Neural progenitor cell (in vitro differentiated cells): ENCODE results near the gene PTK6. TPM values are rescaled to one million over a fixed set of nuclear protein-coding genes. Genes with fewer than 3 reads are reported as not detected.

Experiments
- DNase-seq: peaks from one replicate; pipeline ENCODE4 v3.0.0-alpha.2; 2016; ENCODE audit warnings: low spot score
- H2AFZ ChIP-seq: fragments of 200-600 bp; sonication (generic); replicated peaks from 2 replicates; pipeline ENCODE4 v1.6.1; 2016; ENCODE audit warnings: antibody characterized with exemption
- H3F3A ChIP-seq: fragments of 200-600 bp; sonication (generic); 2 replicates; pipeline ENCODE4 v1.6.1; 2016; ENCODE audit warnings: antibody characterized with exemption, low read depth
- H3K27ac ChIP-seq: fragments of 200-600 bp; sonication (generic); 2 replicates; pipeline ENCODE4 v1.5.1; 2016; ENCODE audit warnings: mild to moderate bottlenecking
- H3K27me3 ChIP-seq: fragments of 200-600 bp; sonication (generic); 2 replicates; pipeline ENCODE4 v1.6.1; 2016; ENCODE audit warnings: mild to moderate bottlenecking, moderate library complexity
- H3K36me3 ChIP-seq: fragments of 200-600 bp; sonication (generic); 2 replicates; pipeline ENCODE4 v1.5.1; 2016
- H3K4me1 ChIP-seq: fragments of 200-600 bp; sonication (generic); 2 replicates; pipeline ENCODE4 v1.6.1; 2016; ENCODE audit warnings: mixed run types
- H3K4me2 ChIP-seq: fragments of 200-600 bp; sonication (generic); 2 replicates; pipeline ENCODE4 v1.6.1; 2016
- H3K4me3 ChIP-seq: fragments of 200-600 bp; sonication (generic); 2 replicates; pipeline ENCODE4 v1.5.1; 2016
- H3K79me2 ChIP-seq: fragments of 200-600 bp; sonication (generic); 2 replicates; pipeline ENCODE4 v1.6.1; 2016; ENCODE audit warnings: low read depth
- H3K9ac ChIP-seq: fragments of 200-600 bp; sonication (generic); 2 replicates; pipeline ENCODE4 v1.6.1; 2016
- H3K9me3 ChIP-seq: fragments of 200-600 bp; sonication (generic); 2 replicates; pipeline ENCODE4 v1.5.1; 2016; ENCODE audit warnings: low read depth
- H4K20me1 ChIP-seq: fragments of 200-600 bp; sonication (generic); 2 replicates; pipeline ENCODE4 v1.6.1; 2016; ENCODE audit warnings: low read depth
- H3K27ac Mint-ChIP-seq: 3 replicates; pipeline ENCODE4 v1.8.0; 2021; ENCODE audit warnings: mixed read lengths
- H3K27me3 Mint-ChIP-seq: 2 replicates; pipeline ENCODE4 v1.8.0; 2022; ENCODE audit warnings: low read depth, mild to moderate bottlenecking, inconsistent platforms, moderate library complexity, mixed read lengths; ENCODE audit not compliant: insufficient read depth
- H3K36me3 Mint-ChIP-seq: 3 replicates; pipeline ENCODE4 v1.8.0; 2021; ENCODE audit warnings: mixed read lengths
- H3K4me1 Mint-ChIP-seq: 3 replicates; pipeline ENCODE4 v1.8.0; 2021; ENCODE audit warnings: mixed read lengths
- H3K4me3 Mint-ChIP-seq: 3 replicates; pipeline ENCODE4 v1.8.0; 2021; ENCODE audit warnings: mild to moderate bottlenecking, moderate library complexity, mixed read lengths
- H3K9me3 Mint-ChIP-seq: 3 replicates; pipeline ENCODE4 v1.8.0; 2020; ENCODE audit warnings: mixed read lengths
- EZH2 ChIP-seq: fragments of 200-600 bp; sonication (generic); IDR thresholded peaks from 2 replicates; pipeline ENCODE4 v1.6.1; 2017; ENCODE audit warnings: antibody characterized with exemption, mild to moderate bottlenecking, moderate library complexity
- EZH2phosphoT487 ChIP-seq: fragments of 200-600 bp; sonication (generic); IDR thresholded peaks from 2 replicates; pipeline ENCODE4 v1.6.1; 2017; ENCODE audit warnings: antibody characterized with exemption
- total RNA-seq: library from RNA; depleted of rRNA; stranded (reverse); fragments of >200 nt; gene quantifications from 2 replicates; pipeline ENCODE4 v1.2.3, GENCODE V29; 2015; ENCODE audit warnings: low replicate concordance
- TF ChIP-seq, protein P1 (sequence below): fragments of 200-600 bp; sonication (generic); IDR thresholded peaks from 2 replicates; pipeline ENCODE4 v1.5.1; 2017; ENCODE audit warnings: antibody characterized with exemption, mild to moderate bottlenecking

Gene PTK6
- total RNA-seq, 1 donor from 2014 or later = not detected

DNA sequence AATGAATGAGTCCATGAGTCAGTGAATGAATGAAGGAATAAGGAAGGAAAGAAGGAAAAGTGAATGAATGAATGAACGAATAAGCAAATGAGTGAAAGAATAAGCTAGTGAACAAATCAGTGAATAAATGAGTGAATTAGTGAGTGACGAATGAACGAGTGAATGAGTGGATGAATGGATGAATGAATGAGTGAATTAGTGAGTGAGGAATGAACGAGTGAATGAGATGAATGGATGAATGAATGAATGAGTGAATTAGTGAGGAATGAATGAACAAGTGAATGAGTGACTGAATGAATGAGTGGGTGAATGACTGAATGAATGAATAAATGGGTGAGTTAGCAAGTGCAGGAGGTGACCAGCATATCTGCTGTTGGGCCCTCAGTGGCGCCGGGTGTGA lies 6.6 kb upstream of the PTK6 start:
- Histone ChIP-seq H3K36me3 (no peaks in the 10 kb centered on the region), H3K4me1 (no peaks in the 10 kb centered on the region), H3K79me2 (no peaks in the 10 kb centered on the region), H3K4me3 (no peak overlapping the region), H3K27ac (no peak overlapping the region), H2AFZ (no peak overlapping the region), H3K27me3 (no peaks in the 10 kb centered on the region), H3K9ac (no peak overlapping the region), H3K9me3 (no peaks in the 10 kb centered on the region), H3F3A (no peaks in the 10 kb centered on the region), H3K4me2 (no peak overlapping the region), H4K20me1 (no peaks in the 10 kb centered on the region)
- Mint-ChIP-seq H3K36me3 (no peaks in the 10 kb centered on the region), H3K27me3 (peaks cover 9% of the 10 kb centered on the region), H3K4me3 (peak overlapping the region; percentile 3), H3K4me1 (peaks cover 6% of the 10 kb centered on the region), H3K9me3 (no peaks in the 10 kb centered on the region), H3K27ac (no peak overlapping the region)
- TF ChIP-seq, protein P1, sequence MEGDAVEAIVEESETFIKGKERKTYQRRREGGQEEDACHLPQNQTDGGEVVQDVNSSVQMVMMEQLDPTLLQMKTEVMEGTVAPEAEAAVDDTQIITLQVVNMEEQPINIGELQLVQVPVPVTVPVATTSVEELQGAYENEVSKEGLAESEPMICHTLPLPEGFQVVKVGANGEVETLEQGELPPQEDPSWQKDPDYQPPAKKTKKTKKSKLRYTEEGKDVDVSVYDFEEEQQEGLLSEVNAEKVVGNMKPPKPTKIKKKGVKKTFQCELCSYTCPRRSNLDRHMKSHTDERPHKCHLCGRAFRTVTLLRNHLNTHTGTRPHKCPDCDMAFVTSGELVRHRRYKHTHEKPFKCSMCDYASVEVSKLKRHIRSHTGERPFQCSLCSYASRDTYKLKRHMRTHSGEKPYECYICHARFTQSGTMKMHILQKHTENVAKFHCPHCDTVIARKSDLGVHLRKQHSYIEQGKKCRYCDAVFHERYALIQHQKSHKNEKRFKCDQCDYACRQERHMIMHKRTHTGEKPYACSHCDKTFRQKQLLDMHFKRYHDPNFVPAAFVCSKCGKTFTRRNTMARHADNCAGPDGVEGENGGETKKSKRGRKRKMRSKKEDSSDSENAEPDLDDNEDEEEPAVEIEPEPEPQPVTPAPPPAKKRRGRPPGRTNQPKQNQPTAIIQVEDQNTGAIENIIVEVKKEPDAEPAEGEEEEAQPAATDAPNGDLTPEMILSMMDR = no peak
- TF ChIP-seq EZH2 (no peak), EZH2phosphoT487 (no peak)
- no peak for DNase-seq

DNA sequence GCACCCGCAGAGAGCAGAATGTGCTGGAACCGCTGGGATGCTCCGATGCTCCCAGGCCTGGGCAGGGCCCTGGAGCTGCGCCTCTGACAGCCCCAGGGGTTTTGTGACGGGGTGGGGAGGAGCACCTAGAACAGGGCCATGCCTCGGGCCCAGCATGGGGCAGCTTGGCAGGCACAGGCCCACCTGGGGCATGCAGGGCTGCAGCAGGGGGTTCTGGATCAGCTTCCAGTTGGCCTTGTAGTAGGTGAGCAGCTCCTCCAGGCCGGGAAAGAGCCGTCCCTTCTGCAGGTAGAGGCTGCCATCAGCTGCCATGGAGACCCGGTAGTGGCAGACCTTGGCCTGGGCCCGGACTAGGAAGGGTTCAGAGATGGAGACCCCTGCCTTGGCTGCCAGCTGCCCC lies 6.0 kb upstream of the PTK6 start:
- H3K9ac ChIP-seq = no peak overlapping the region
- H2AFZ ChIP-seq = no peak overlapping the region
- no peaks in the 10 kb centered on the region for H3F3A ChIP-seq
- no peak overlapping the region for H3K27ac ChIP-seq
- H3K9me3 ChIP-seq = no peaks in the 10 kb centered on the region
- H3K36me3 ChIP-seq = no peaks in the 10 kb centered on the region
- H3K9me3 Mint-ChIP-seq = no peaks in the 10 kb centered on the region
- H3K27me3 Mint-ChIP-seq = peaks cover 9% of the 10 kb centered on the region
- H3K4me1 Mint-ChIP-seq = peaks cover 6% of the 10 kb centered on the region
- H3K79me2 ChIP-seq = no peaks in the 10 kb centered on the region
- H3K36me3 Mint-ChIP-seq = no peaks in the 10 kb centered on the region
- H3K4me1 ChIP-seq = no peaks in the 10 kb centered on the region
- H3K4me3 ChIP-seq = no peak overlapping the region
- H3K4me3 Mint-ChIP-seq = no peak overlapping the region
- no peaks in the 10 kb centered on the region for H4K20me1 ChIP-seq
- TF ChIP-seq EZH2 (no peak), EZH2phosphoT487 (no peak)
- TF ChIP-seq, protein P1 = no peak
- no peak overlapping the region for H3K27ac Mint-ChIP-seq
- no peaks in the 10 kb centered on the region for H3K27me3 ChIP-seq
- H3K4me2 ChIP-seq = no peak overlapping the region
- no peak for DNase-seq

DNA sequence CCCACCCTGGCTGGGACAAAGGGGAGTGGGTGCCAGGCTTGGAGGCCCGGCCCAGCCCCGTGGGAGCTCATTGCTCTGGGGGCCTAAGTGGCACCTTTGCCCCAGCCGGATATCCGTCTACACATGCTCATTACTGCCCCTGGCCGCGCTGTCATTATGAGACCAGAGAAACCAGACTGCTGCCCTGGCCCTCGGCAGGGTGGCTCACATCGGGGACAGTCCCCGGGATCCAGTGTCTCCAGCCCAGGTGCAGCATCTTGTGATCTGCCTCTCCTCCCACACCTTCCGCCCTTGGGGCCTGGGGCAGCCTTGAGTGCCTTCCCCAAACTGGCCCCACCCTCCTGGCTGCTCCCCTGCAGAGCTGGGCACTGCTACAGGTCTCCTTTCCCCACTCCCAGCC lies 5.5 kb upstream of the PTK6 start:
- no peak overlapping the region for H3K27ac ChIP-seq
- H4K20me1 ChIP-seq = no peaks in the 10 kb centered on the region
- no peak overlapping the region for H3K4me2 ChIP-seq
- no peaks in the 10 kb centered on the region for H3K27me3 ChIP-seq
- no peaks in the 10 kb centered on the region for H3K79me2 ChIP-seq
- H3K4me1 ChIP-seq = no peaks in the 10 kb centered on the region
- TF ChIP-seq EZH2phosphoT487 (no peak), EZH2 (no peak)
- TF ChIP-seq, protein P1 = no peak
- H3K36me3 ChIP-seq = no peaks in the 10 kb centered on the region
- H3K4me3 ChIP-seq = no peak overlapping the region
- H3K9me3 ChIP-seq = no peaks in the 10 kb centered on the region
- Mint-ChIP-seq H3K9me3 (no peaks in the 10 kb centered on the region), H3K36me3 (no peaks in the 10 kb centered on the region), H3K4me1 (peaks cover 6% of the 10 kb centered on the region), H3K27me3 (peaks cover 9% of the 10 kb centered on the region), H3K4me3 (no peak overlapping the region), H3K27ac (no peak overlapping the region)
- H3K9ac ChIP-seq = no peak overlapping the region
- no peaks in the 10 kb centered on the region for H3F3A ChIP-seq
- H2AFZ ChIP-seq = no peak overlapping the region
- DNase-seq = no peak
